Suprapubic skin (tissue), 4 donors: Measurements from ENCODE around the gene LARP1B.

Experiments
- CTCF ChIP-seq, 2 donors: fragments of 200-600 bp in 1 of 2; fragments of 450-650 bp in 1 of 2; sonication (generic) in 1 of 2; IDR thresholded peaks; one replicate each; pipeline ENCODE4 v1.5.1; 2016 to 2019; ENCODE audit warnings: antibody characterized with exemption in 2 of 2, mild to moderate bottlenecking in 1 of 2, moderate library complexity in 1 of 2
- EP300 ChIP-seq: sonication (generic); formaldehyde crosslinking; IDR thresholded peaks from one replicate; pipeline ENCODE4 v1.6.1; 2017; ENCODE audit warnings: antibody characterized with exemption
- POLR2A ChIP-seq, 2 donors: fragments of 450-650 bp; IDR thresholded peaks; one replicate each; pipeline ENCODE4 v1.6.1; 2017; ENCODE audit warnings: antibody characterized with exemption in 2 of 2, mild to moderate bottlenecking in 2 of 2, moderate library complexity in 2 of 2
- POLR2AphosphoS5 ChIP-seq, 3 donors: sonication (generic); formaldehyde crosslinking; IDR thresholded peaks; one replicate each; pipeline ENCODE4 v1.6.1; 2017; ENCODE audit warnings: antibody characterized with exemption in 3 of 3

- TF ChIP-seq CTCF (IDR thresholded peaks at IDR 0.05), result no peak
- TF ChIP-seq POLR2AphosphoS5 (IDR thresholded peaks at IDR 0.05), result no peak
- TF ChIP-seq POLR2A (IDR thresholded peaks at IDR 0.05), result no peak
- no peak for TF ChIP-seq EP300
Observed at GRCh38 chr4:128169245-128169644, 108.1 kb downstream of the LARP1B start.
